ENCODE results near the gene S100B. TPM values are rescaled to one million over a fixed set of nuclear protein-coding genes. Genes with fewer than 3 reads are reported as not detected.

The S100B gene
- 0.62 TPM for total RNA-seq
- long read RNA-seq = 0 reads

GRCh38 chr21:46604975-46605766, at the start of gene S100B:
Gene S100B (minus strand): TSS chr21:46605082. CDS start chr21:46602415, 2,667 bp downstream.
- no peak for DNase-seq (ENCODE audit: low spot score)
- intact Hi-C loops (cut with DNase I) = no loop called here

- intact Hi-C loops (cut with DNase I) = no loop called here
Measured at GRCh38 chr21:46651121-46651520, 46.2 kb upstream of the S100B start.

GRCh38 chr21:46650476-46651098, 45.7 kb upstream of the S100B start:
- DNase-seq (ENCODE audit: low spot score) = no peak
- intact Hi-C loops (cut with DNase I) = no loop called here

More at GRCh38 chr21:46651121-46651520, 46.2 kb upstream of the S100B start:
- no peak for DNase-seq (ENCODE audit: low spot score)

- intact Hi-C loops (cut with DNase I) = no loop called here
Measured at GRCh38 chr21:46649356-46649755, 44.5 kb upstream of the S100B start.

GRCh38 chr21:46648539-46648938, 43.7 kb upstream of the S100B start:
- intact Hi-C loops (cut with DNase I) = no loop called here

More at GRCh38 chr21:46649356-46649755, 44.5 kb upstream of the S100B start:
- no peak for DNase-seq (ENCODE audit: low spot score)

GRCh38 chr21:46646541-46647154, 41.8 kb upstream of the S100B start:
- intact Hi-C loops (cut with DNase I) = no loop called here
- no peak for DNase-seq (ENCODE audit: low spot score)

More at GRCh38 chr21:46648539-46648938, 43.7 kb upstream of the S100B start:
- DNase-seq (ENCODE audit: low spot score) = no peak

GRCh38 chr21:46645840-46646239, 41.0 kb upstream of the S100B start:
- intact Hi-C loops (cut with DNase I) = no loop called here

GRCh38 chr21:46643379-46644177, 38.7 kb upstream of the S100B start:
- intact Hi-C loops (cut with DNase I) = no loop called here
- DNase-seq (ENCODE audit: low spot score) = no peak

More at GRCh38 chr21:46645840-46646239, 41.0 kb upstream of the S100B start:
- DNase-seq (ENCODE audit: low spot score) = no peak

GRCh38 chr21:46641656-46642055, 36.8 kb upstream of the S100B start:
- no peak for DNase-seq (ENCODE audit: low spot score)
- intact Hi-C loops (cut with DNase I) = no loop called here

- intact Hi-C loops (cut with DNase I) = no loop called here
- no peak for DNase-seq (ENCODE audit: low spot score)
Measured at GRCh38 chr21:46639489-46640386, 34.9 kb upstream of the S100B start.

- intact Hi-C loops (cut with DNase I) = no loop called here
- no peak for DNase-seq (ENCODE audit: low spot score)
Measured at GRCh38 chr21:46637952-46638746, 33.3 kb upstream of the S100B start.

GRCh38 chr21:46636550-46637285, 31.8 kb upstream of the S100B start:
- intact Hi-C loops (cut with DNase I) = no loop called here
- DNase-seq (ENCODE audit: low spot score) = no peak

- intact Hi-C loops (cut with DNase I) = no loop called here
- no peak for DNase-seq (ENCODE audit: low spot score)
Measured at GRCh38 chr21:46636181-46636512, 31.3 kb upstream of the S100B start.

GRCh38 chr21:46635324-46636180, 30.7 kb upstream of the S100B start, which contains the start of gene PRMT2:
Gene PRMT2 (plus strand): TSS chr21:46635674. CDS start chr21:46636952, 1,278 bp downstream.
- DNase-seq (ENCODE audit: low spot score) = peak; percentile 99
- intact Hi-C loops (cut with DNase I) = no loop called here

- intact Hi-C loops (cut with DNase I) = no loop called here
- DNase-seq (ENCODE audit: low spot score) = no peak
Measured at GRCh38 chr21:46634966-46635323, 30.1 kb upstream of the S100B start.

GRCh38 chr21:46634427-46634826, 29.5 kb upstream of the S100B start:
- intact Hi-C loops (cut with DNase I) = no loop called here
- no peak for DNase-seq (ENCODE audit: low spot score)

All from cardiac septum (tissue), 1 donor.